A673 (cell line): Measurements from ENCODE around the gene AQP6.

Experiments
- CTCF ChIP-seq: fragments of 300-800, 200-600 bp; sonication (generic); conservative IDR thresholded peaks from 2 replicates; pipeline ENCODE4 v1.5.1; 2017; ENCODE audit warnings: low read depth, mild to moderate bottlenecking, antibody characterized with exemption, low read length, moderate library complexity, mixed read lengths
- EZH2 ChIP-seq: fragments of 200-600 bp; sonication (generic); IDR thresholded peaks from 2 replicates; pipeline ENCODE4 v1.6.1; 2017; ENCODE audit warnings: borderline replicate concordance, low read depth, mild to moderate bottlenecking, mixed read lengths, antibody characterized with exemption, low read length; ENCODE audit not compliant: poor library complexity, severe bottlenecking

- TF ChIP-seq CTCF = no peak
- TF ChIP-seq EZH2 = no peak
Observed at GRCh38 chr12:49971141-49971540, 1.6 kb upstream of the AQP6 start.
